SK-N-SH (cell line): ENCODE measurements around the gene ZNF213. TPM values are rescaled to one million over a fixed set of nuclear protein-coding genes. Genes with fewer than 3 reads are reported as not detected.

Experiments
- CTCF ChIA-PET: fragments of 300-600, 350-600 bp; formaldehyde crosslinking; extraction: SDS; loops from one replicate; lab custom pipeline; 2021; lab: Yijun Ruan, JAX
- POLR2A ChIA-PET: fragments of 350-600 bp; sonication (Branson Sonifier 250); formaldehyde crosslinking; extraction: SDS; loops from one replicate; lab custom pipeline; 2020; ENCODE audit warnings: antibody characterized with exemption, inconsistent platforms; lab: Yijun Ruan, JAX
- DNase-seq: peaks from one replicate; pipeline ENCODE4 v3.0.0; 2012
- H2AFZ ChIP-seq: fragments of 200-600 bp; sonication (generic); 2 replicates; pipeline ENCODE4 v1.8.1; 2016; ENCODE audit warnings: antibody characterized with exemption, mild to moderate bottlenecking, low read depth
- H3F3A ChIP-seq: fragments of 200-600 bp; sonication (generic); replicated peaks from 2 replicates; pipeline ENCODE3; 2016; ENCODE audit warnings: antibody characterized with exemption, mild to moderate bottlenecking; ENCODE audit not compliant: insufficient read depth
- H3K27ac ChIP-seq, 2 experiments: fragments of 200-500 bp in 1 of 2; fragments of 200-600 bp in 1 of 2; sonication (Bioruptor generic) in 1 of 2; sonication (generic), shearing (Covaris generic) in 1 of 2; 2 replicates each; pipeline versions ENCODE4 v1.5.1 to v1.6.1; 2014 to 2016; ENCODE audit warnings: low read depth in 2 of 2, inconsistent platforms in 1 of 2, low read length in 1 of 2, mild to moderate bottlenecking in 1 of 2, mixed read lengths in 1 of 2
- H3K27me3 ChIP-seq: fragments of 200-600 bp; sonication (generic), shearing (Covaris generic); 2 replicates; pipeline ENCODE4 v1.6.1; 2016; ENCODE audit warnings: mixed run types; ENCODE audit not compliant: insufficient read depth
- H3K36me3 ChIP-seq, 2 experiments: fragments of 200-500 bp in 1 of 2; fragments of 200-600 bp in 1 of 2; sonication (Bioruptor generic) in 1 of 2; sonication (generic) in 1 of 2; replicated peaks in 1 of 2; 2 replicates each; pipeline versions ENCODE3 to v1.5.1; 2014 to 2016; ENCODE audit warnings: low read length in 1 of 2, mild to moderate bottlenecking in 1 of 2; ENCODE audit not compliant: insufficient read depth in 2 of 2, control insufficient read depth in 1 of 2
- H3K4me1 ChIP-seq, 2 experiments: fragments of 200-500 bp in 1 of 2; fragments of 200-600 bp in 1 of 2; sonication (Bioruptor generic) in 1 of 2; sonication (generic), shearing (Covaris generic) in 1 of 2; 2 replicates each; pipeline versions ENCODE4 v1.5.1 to v1.6.1; 2014 to 2016; ENCODE audit warnings: low read depth in 1 of 2, low read length in 1 of 2, mixed run types in 1 of 2; ENCODE audit not compliant: insufficient read depth in 2 of 2, control insufficient read depth in 1 of 2
- H3K4me2 ChIP-seq: fragments of 200-600 bp; sonication (generic), shearing (Covaris generic); 2 replicates; pipeline ENCODE4 v1.6.1; 2017; ENCODE audit warnings: mixed run types
- H3K4me3 ChIP-seq, 2 experiments: fragments of 200-500 bp in 1 of 2; fragments of 200-600 bp in 1 of 2; sonication (Bioruptor generic) in 1 of 2; sonication (generic), shearing (Covaris generic) in 1 of 2; 2 replicates each; pipeline versions ENCODE4 v1.5.1 to v1.8.1; 2014 to 2016; ENCODE audit warnings: low read depth in 2 of 2, inconsistent platforms in 1 of 2, low read length in 1 of 2, mild to moderate bottlenecking in 1 of 2, mixed read lengths in 1 of 2, moderate library complexity in 1 of 2
- H3K79me2 ChIP-seq: fragments of 200-600 bp; sonication (generic); 2 replicates; pipeline ENCODE4 v1.8.1; 2017; ENCODE audit warnings: mild to moderate bottlenecking; ENCODE audit not compliant: insufficient read depth
- H3K9ac ChIP-seq: fragments of 200-600 bp; sonication (generic); 2 replicates; pipeline ENCODE4 v1.6.1; 2017; ENCODE audit warnings: mixed run types
- H3K9me2 ChIP-seq: fragments of 200-600 bp; sonication (generic); 2 replicates; pipeline ENCODE4 v1.6.1; 2017; ENCODE audit warnings: mixed run types
- H3K9me3 ChIP-seq: fragments of 200-600 bp; sonication (generic); 2 replicates; pipeline ENCODE4 v1.6.1; 2017; ENCODE audit warnings: mixed run types, mild to moderate bottlenecking, moderate library complexity
- H4K20me1 ChIP-seq: fragments of 200-600 bp; sonication (generic); 2 replicates; pipeline ENCODE4 v1.6.1; 2017; ENCODE audit warnings: mild to moderate bottlenecking, mixed run types; ENCODE audit not compliant: insufficient read depth
- ELF1 ChIP-seq: IDR thresholded peaks from 2 replicates; pipeline ENCODE4 v1.4.0; 2012
- EP300 ChIP-seq, 2 experiments: IDR thresholded peaks; 2 replicates each; pipeline versions ENCODE4 v1.4.0 to v1.6.1; 2012; ENCODE audit warnings: borderline replicate concordance in 1 of 2, low read depth in 1 of 2, low read length in 1 of 2
- FOXM1 ChIP-seq: IDR thresholded peaks from 2 replicates; pipeline ENCODE4 v1.4.0; 2012; ENCODE audit warnings: low read depth, mild to moderate bottlenecking
- JUND ChIP-seq: IDR thresholded peaks from 2 replicates; pipeline ENCODE4 v1.4.0; 2012
- NRF1 ChIP-seq: IDR thresholded peaks from 2 replicates; pipeline ENCODE4 v1.6.1; 2012; ENCODE audit warnings: low read depth, mild to moderate bottlenecking, low read length
- PBX3 ChIP-seq: IDR thresholded peaks from 2 replicates; pipeline ENCODE4; 2012
- RAD21 ChIP-seq: IDR thresholded peaks from 2 replicates; pipeline ENCODE4 v1.6.1; 2012; ENCODE audit warnings: mild to moderate bottlenecking, low read length
- RCOR1 ChIP-seq: fragments of 150-350 bp; IDR thresholded peaks from 2 replicates; pipeline ENCODE4 v1.6.1; 2017; ENCODE audit warnings: antibody characterized with exemption, low read length
- RXRA ChIP-seq: IDR thresholded peaks from 2 replicates; pipeline ENCODE4 v1.4.0; 2012; ENCODE audit warnings: low read depth, mild to moderate bottlenecking, borderline replicate concordance
- USF2 ChIP-seq: fragments of 150-350 bp; IDR thresholded peaks from 2 replicates; pipeline ENCODE4 v1.6.1; 2017; ENCODE audit warnings: antibody characterized with exemption, low read length, low read depth, borderline replicate concordance
- YY1 ChIP-seq: IDR thresholded peaks from 2 replicates; pipeline ENCODE4 v1.4.0; 2012; ENCODE audit warnings: low read depth, mild to moderate bottlenecking
- ZBTB33 ChIP-seq: IDR thresholded peaks from 2 replicates; pipeline ENCODE4 v1.4.0; 2012; ENCODE audit warnings: low read depth, borderline replicate concordance
- WGBS: methylation state at CpG from one replicate; pipeline ENCODE4 v1.1.6; 2017; ENCODE audit warnings: low lambda C conversion rate; 5-methylcytosine and 5-hydroxymethylcytosine counted together
- polyA plus RNA-seq, 3 experiments: library from polyadenylated mRNA; depleted of rRNA; stranded (reverse); fragments of >200 nt; gene quantifications; 2 replicates each; pipeline ENCODE4 v1.2.3, GENCODE V29; 2012

The ZNF213 gene
- polyA plus RNA-seq, 1 of the 3 experiments (the other 2 are of a cell fraction): 1.1 TPM

- Histone ChIP-seq H3K9ac (no peak overlapping the region), H3K36me3 (peaks cover 6 to 18% of the 10 kb centered on the region in 2 experiments), H2AFZ (no peak overlapping the region), H3F3A (peaks cover 14% of the 10 kb centered on the region), H3K9me2 (no peaks in the 10 kb centered on the region), H3K4me2 (no peak overlapping the region), H4K20me1 (no peaks in the 10 kb centered on the region), H3K9me3 (no peaks in the 10 kb centered on the region), H3K4me3 (no peak overlapping the region), H3K27ac (no peak overlapping the region), H3K27me3 (no peaks in the 10 kb centered on the region), H3K4me1 (peaks cover 4% of the 10 kb centered on the region in 2 experiments; a peak in 1 of 4 replicates), H3K79me2 (no peaks in the 10 kb centered on the region)
- ChIA-PET CTCF (interaction anchor here (0.8 to 10.8 kb wide), 6 partner anchors 7 to 90 kb away, joined by 3 to 64 read pairs (median 7); no protein-coding TSS in a partner anchor), POLR2A (interaction anchor here (1.1 kb wide), 1 partner anchor 16 kb away, joined by 3 read pairs; no protein-coding TSS in a partner anchor)
- WGBS: 89% methylated on average over 5 of the region's 7 CpGs
- no peak for DNase-seq
- no peak for TF ChIP-seq RAD21
- TF ChIP-seq PBX3: no peak
- no peak for TF ChIP-seq YY1
- no peak for TF ChIP-seq EP300 (IDR thresholded peaks at IDR 0.05; ENCODE audit: borderline replicate concordance in 1 of 2, low read depth in 1 of 2, low read length in 1 of 2)
- no peak for TF ChIP-seq NRF1
- TF ChIP-seq JUND: no peak
- TF ChIP-seq USF2: no peak
- TF ChIP-seq RCOR1: no peak
- TF ChIP-seq ZBTB33: no peak
- no peak for TF ChIP-seq FOXM1
Observed at GRCh38 chr16:3121851-3122467, 12.9 kb upstream of the ZNF213 start.

GRCh38 chr16:3122926-3123570, 11.8 kb upstream of the ZNF213 start:
- H3K9me3 ChIP-seq: no peaks in the 10 kb centered on the region
- no peak overlapping the region for H3K4me3 ChIP-seq
- no peak for TF ChIP-seq ELF1
- no peak for TF ChIP-seq RAD21
- TF ChIP-seq RXRA: no peak
- no peak for TF ChIP-seq ZBTB33
- H3K4me2 ChIP-seq: no peak overlapping the region; the same call in 1 of the 2 replicates
- POLR2A ChIA-PET: interaction anchor here (0.6 kb wide), 1 partner anchor 46 kb away, joined by 3 read pairs; no protein-coding TSS in a partner anchor
- no peaks in the 10 kb centered on the region for H3K79me2 ChIP-seq
- CTCF ChIA-PET: interaction anchor here (0.8 to 6.7 kb wide), 5 partner anchors 9 to 92 kb away, joined by 3 to 37 read pairs (median 7); no protein-coding TSS in a partner anchor
- no peak overlapping the region for H3K27ac ChIP-seq
- no peaks in the 10 kb centered on the region for H3K27me3 ChIP-seq
- no peak overlapping the region for H2AFZ ChIP-seq
- H3K4me1 ChIP-seq: peaks cover 4% of the 10 kb centered on the region in 2 experiments; a peak in 1 of 4 replicates
- DNase-seq: no peak
- peaks cover 19% of the 10 kb centered on the region for H3F3A ChIP-seq
- WGBS: 73% methylated on average over 8 of the region's 8 CpGs
- no peaks in the 10 kb centered on the region for H4K20me1 ChIP-seq
- no peak overlapping the region for H3K9ac ChIP-seq
- peaks cover 17 to 28% of the 10 kb centered on the region in 2 experiments for H3K36me3 ChIP-seq
- H3K9me2 ChIP-seq: no peaks in the 10 kb centered on the region
